OCI-LY1 (cell line): ENCODE measurements around the gene HPCAL1.

Experiments used
- H2AFZ ChIP-seq: fragments of 200-600 bp; sonication (generic), shearing (Covaris generic); 2 replicates; pipeline ENCODE4 v1.6.0; 2014; ENCODE audit warnings: antibody characterized with exemption, mild to moderate bottlenecking, low read length
- H3F3A ChIP-seq: fragments of 200-600 bp; sonication (generic), shearing (Covaris generic); 2 replicates; pipeline ENCODE4 v1.6.0; 2014; ENCODE audit warnings: mild to moderate bottlenecking, antibody characterized with exemption, low read length, moderate library complexity; ENCODE audit not compliant: insufficient read depth
- H3K27ac ChIP-seq: fragments of 200-600 bp; sonication (generic); 2 replicates; pipeline ENCODE4 v1.5.1; 2014; ENCODE audit warnings: low read length, mixed run types, mild to moderate bottlenecking, low read depth; ENCODE audit not compliant: poor library complexity, severe bottlenecking
- H3K27me3 ChIP-seq: fragments of 200-600 bp; sonication (generic); 2 replicates; pipeline ENCODE4 v1.6.0; 2014; ENCODE audit warnings: antibody characterized with exemption, mild to moderate bottlenecking, low read length, moderate library complexity; ENCODE audit not compliant: insufficient read depth
- H3K36me3 ChIP-seq: fragments of 200-600 bp; sonication (generic); 2 replicates; pipeline ENCODE4 v1.6.1; 2014; ENCODE audit warnings: mild to moderate bottlenecking, antibody characterized with exemption, low read length, moderate library complexity, mixed read lengths; ENCODE audit not compliant: insufficient read depth
- H3K4me1 ChIP-seq: fragments of 200-600 bp; sonication (generic); 2 replicates; pipeline ENCODE4 v1.5.1; 2014; ENCODE audit warnings: mild to moderate bottlenecking, low read length, moderate library complexity; ENCODE audit not compliant: insufficient read depth, severe bottlenecking
- H3K4me2 ChIP-seq: fragments of 200-600 bp; sonication (generic), shearing (Covaris generic); 2 replicates; pipeline ENCODE4 v1.6.1; 2014; ENCODE audit warnings: low read length
- H3K4me3 ChIP-seq: fragments of 200-600 bp; sonication (generic); 2 replicates; pipeline ENCODE4 v1.5.1; 2014; ENCODE audit warnings: low read length, low read depth, mild to moderate bottlenecking, mixed read lengths; ENCODE audit not compliant: poor library complexity, severe bottlenecking
- H3K79me2 ChIP-seq: fragments of 200-600 bp; shearing (Covaris generic); 2 replicates; pipeline ENCODE4 v1.6.1; 2016; ENCODE audit warnings: mixed run types, low read length, mixed read lengths; ENCODE audit not compliant: insufficient read depth
- H3K9ac ChIP-seq: fragments of 200-600 bp; sonication (generic), shearing (Covaris generic); 2 replicates; pipeline ENCODE4 v1.6.1; 2014; ENCODE audit warnings: mild to moderate bottlenecking, low read length, mixed read lengths
- H3K9me2 ChIP-seq: fragments of 200-600 bp; sonication (generic), shearing (Covaris generic); 2 replicates; pipeline ENCODE4 v1.6.1; 2014; ENCODE audit warnings: low read depth, mild to moderate bottlenecking, low read length, mixed read lengths
- H3K9me3 ChIP-seq: fragments of 200-600 bp; shearing (Covaris generic); 2 replicates; pipeline ENCODE4 v1.6.1; 2014; ENCODE audit warnings: low read length, mixed read lengths
- H4K20me1 ChIP-seq: fragments of 200-600 bp; sonication (generic), shearing (Covaris generic); 2 replicates; pipeline ENCODE4 v1.6.0; 2016; ENCODE audit warnings: mild to moderate bottlenecking, low read length; ENCODE audit not compliant: insufficient read depth
- EZH2 ChIP-seq: fragments of 200-600 bp; sonication (generic), shearing (Covaris generic); IDR thresholded peaks from 2 replicates; pipeline ENCODE4 v1.8.0; 2017; ENCODE audit warnings: borderline replicate concordance, mixed run types, mild to moderate bottlenecking, antibody characterized with exemption, low read length, moderate library complexity, mixed read lengths
- TF ChIP-seq, protein P1 (sequence below): fragments of 200-600 bp; sonication (generic), shearing (Covaris generic); IDR thresholded peaks from 2 replicates; pipeline ENCODE4 v1.5.1; 2017; ENCODE audit warnings: mild to moderate bottlenecking, antibody characterized with exemption, low read length, moderate library complexity, mixed read lengths

HPCAL1 gene

GRCh38 chr2:10473121-10473756 lies 170.5 kb downstream of the HPCAL1 start:
- no peaks in the 10 kb centered on the region for H3F3A ChIP-seq
- peaks cover 4% of the 10 kb centered on the region for H3K4me1 ChIP-seq
- no peaks in the 10 kb centered on the region for H3K79me2 ChIP-seq
- H3K27ac ChIP-seq = no peak overlapping the region
- H2AFZ ChIP-seq = no peak overlapping the region
- H3K4me2 ChIP-seq = no peak overlapping the region
- no peaks in the 10 kb centered on the region for H4K20me1 ChIP-seq
- H3K9me3 ChIP-seq = no peaks in the 10 kb centered on the region
- H3K4me3 ChIP-seq = no peak overlapping the region
- H3K27me3 ChIP-seq = no peaks in the 10 kb centered on the region
- no peaks in the 10 kb centered on the region for H3K9me2 ChIP-seq
- H3K36me3 ChIP-seq = no peaks in the 10 kb centered on the region
- no peak for TF ChIP-seq EZH2
- TF ChIP-seq, protein P1, sequence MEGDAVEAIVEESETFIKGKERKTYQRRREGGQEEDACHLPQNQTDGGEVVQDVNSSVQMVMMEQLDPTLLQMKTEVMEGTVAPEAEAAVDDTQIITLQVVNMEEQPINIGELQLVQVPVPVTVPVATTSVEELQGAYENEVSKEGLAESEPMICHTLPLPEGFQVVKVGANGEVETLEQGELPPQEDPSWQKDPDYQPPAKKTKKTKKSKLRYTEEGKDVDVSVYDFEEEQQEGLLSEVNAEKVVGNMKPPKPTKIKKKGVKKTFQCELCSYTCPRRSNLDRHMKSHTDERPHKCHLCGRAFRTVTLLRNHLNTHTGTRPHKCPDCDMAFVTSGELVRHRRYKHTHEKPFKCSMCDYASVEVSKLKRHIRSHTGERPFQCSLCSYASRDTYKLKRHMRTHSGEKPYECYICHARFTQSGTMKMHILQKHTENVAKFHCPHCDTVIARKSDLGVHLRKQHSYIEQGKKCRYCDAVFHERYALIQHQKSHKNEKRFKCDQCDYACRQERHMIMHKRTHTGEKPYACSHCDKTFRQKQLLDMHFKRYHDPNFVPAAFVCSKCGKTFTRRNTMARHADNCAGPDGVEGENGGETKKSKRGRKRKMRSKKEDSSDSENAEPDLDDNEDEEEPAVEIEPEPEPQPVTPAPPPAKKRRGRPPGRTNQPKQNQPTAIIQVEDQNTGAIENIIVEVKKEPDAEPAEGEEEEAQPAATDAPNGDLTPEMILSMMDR = no peak
- no peak overlapping the region for H3K9ac ChIP-seq

DNA sequence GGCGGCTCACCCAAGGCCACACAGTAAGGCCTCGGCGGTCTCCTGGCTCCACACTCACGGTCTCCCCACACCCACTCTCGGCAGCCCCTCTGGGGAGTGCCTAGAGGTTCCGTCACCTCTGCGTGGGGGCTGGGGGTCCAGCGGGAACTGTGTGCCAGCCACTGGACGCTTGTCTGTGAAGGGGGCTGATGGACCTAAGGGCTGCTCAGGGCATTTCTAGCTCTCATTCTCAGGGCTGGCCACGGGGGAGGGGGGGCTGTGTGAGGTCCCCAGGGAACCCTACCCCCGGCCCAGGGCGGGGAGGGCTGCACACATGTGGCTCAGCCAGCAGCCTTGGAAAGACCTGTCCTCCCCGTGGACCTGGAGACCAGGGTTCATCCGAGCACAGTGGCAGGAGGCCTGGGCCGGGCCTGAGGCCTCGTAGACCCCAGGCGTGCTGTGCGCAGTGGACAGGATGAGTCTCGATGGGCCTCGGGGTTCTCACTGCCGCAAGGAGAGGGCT lies 172.6 kb downstream of the HPCAL1 start:
- Histone ChIP-seq H3K36me3 (no peaks in the 10 kb centered on the region), H3F3A (no peaks in the 10 kb centered on the region), H3K4me3 (no peak overlapping the region), H3K4me2 (no peak overlapping the region), H4K20me1 (no peaks in the 10 kb centered on the region), H3K27me3 (no peaks in the 10 kb centered on the region), H2AFZ (no peak overlapping the region), H3K9me2 (no peaks in the 10 kb centered on the region), H3K79me2 (no peaks in the 10 kb centered on the region), H3K9me3 (no peaks in the 10 kb centered on the region), H3K27ac (no peak overlapping the region), H3K9ac (no peak overlapping the region), H3K4me1 (peaks cover 4% of the 10 kb centered on the region)
- TF ChIP-seq EZH2 = no peak
- TF ChIP-seq, protein P1 = no peak

DNA sequence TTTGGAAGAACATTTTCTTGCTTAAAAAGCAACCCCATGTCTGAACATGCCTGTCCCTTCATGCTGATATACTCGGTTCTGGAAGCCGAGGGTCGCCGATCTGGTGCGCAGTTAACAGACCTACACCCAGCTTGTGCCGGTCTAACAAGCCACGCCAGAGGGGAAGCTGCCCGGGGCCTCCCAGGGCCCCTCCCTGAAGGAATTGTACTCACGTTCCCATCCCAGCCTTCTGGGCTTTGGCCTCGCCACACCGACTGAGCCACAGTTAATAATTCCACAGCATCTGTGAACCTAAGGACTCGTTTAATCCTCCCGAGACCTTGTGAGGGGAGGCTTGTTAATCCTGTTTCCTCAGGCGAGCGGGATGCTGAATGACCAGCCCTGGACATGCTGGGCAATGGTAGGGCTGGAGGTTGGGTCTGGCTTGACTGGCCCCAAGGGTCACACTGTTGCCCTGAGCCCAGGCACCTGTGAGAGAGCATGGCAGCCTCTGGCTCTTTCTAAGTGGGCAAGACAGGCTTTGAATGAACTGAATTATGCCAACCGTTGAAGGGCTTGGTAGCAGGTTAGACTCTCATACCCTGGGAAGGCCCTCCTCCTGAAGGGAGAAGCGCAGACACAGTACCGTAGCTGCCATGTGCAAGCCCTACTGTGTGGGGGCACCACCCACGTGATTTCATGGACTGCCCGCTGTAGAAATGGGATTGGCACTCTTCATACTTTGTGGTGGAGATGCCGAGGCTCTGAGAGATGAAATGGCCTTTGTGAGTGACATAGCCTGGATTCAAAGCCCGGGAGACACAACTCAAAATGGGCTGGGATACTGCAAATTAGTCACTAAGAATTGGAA lies 173.3 kb downstream of the HPCAL1 start:
- Histone ChIP-seq H4K20me1 (no peaks in the 10 kb centered on the region), H3K79me2 (no peaks in the 10 kb centered on the region), H3K9ac (no peak overlapping the region), H3K27ac (no peak overlapping the region), H3K9me3 (no peaks in the 10 kb centered on the region), H2AFZ (no peak overlapping the region), H3K4me3 (no peak overlapping the region), H3K9me2 (no peaks in the 10 kb centered on the region), H3F3A (no peaks in the 10 kb centered on the region), H3K27me3 (no peaks in the 10 kb centered on the region), H3K4me2 (no peak overlapping the region), H3K36me3 (no peaks in the 10 kb centered on the region), H3K4me1 (peaks cover 4% of the 10 kb centered on the region)
- TF ChIP-seq EZH2 = no peak
- TF ChIP-seq, protein P1 = no peak
